GM12891 (cell line): Measurements from ENCODE around the gene PLBD2.

ENCODE experiments used
- PAX5 ChIP-seq: IDR thresholded peaks from 2 replicates; pipeline ENCODE4 v1.6.1; 2011; ENCODE audit warnings: low read length, moderate library complexity, mild to moderate bottlenecking; ENCODE audit not compliant: insufficient read depth, severe bottlenecking
- POLR2A ChIP-seq: IDR thresholded peaks from 2 replicates; pipeline ENCODE4 v1.6.1; 2011; ENCODE audit warnings: low read depth, low read length, control low read depth
- POLR2AphosphoS5 ChIP-seq: IDR thresholded peaks from 2 replicates; pipeline ENCODE4 v1.6.1; 2011; ENCODE audit warnings: low read depth, low read length, control low read depth
- SPI1 ChIP-seq: IDR thresholded peaks from 2 replicates; pipeline ENCODE4 v1.6.1; 2011; ENCODE audit warnings: low read depth, low read length, control low read depth
- TAF1 ChIP-seq: IDR thresholded peaks from 2 replicates; pipeline ENCODE4 v1.6.1; 2011; ENCODE audit warnings: low read depth, low read length, control low read depth

DNA sequence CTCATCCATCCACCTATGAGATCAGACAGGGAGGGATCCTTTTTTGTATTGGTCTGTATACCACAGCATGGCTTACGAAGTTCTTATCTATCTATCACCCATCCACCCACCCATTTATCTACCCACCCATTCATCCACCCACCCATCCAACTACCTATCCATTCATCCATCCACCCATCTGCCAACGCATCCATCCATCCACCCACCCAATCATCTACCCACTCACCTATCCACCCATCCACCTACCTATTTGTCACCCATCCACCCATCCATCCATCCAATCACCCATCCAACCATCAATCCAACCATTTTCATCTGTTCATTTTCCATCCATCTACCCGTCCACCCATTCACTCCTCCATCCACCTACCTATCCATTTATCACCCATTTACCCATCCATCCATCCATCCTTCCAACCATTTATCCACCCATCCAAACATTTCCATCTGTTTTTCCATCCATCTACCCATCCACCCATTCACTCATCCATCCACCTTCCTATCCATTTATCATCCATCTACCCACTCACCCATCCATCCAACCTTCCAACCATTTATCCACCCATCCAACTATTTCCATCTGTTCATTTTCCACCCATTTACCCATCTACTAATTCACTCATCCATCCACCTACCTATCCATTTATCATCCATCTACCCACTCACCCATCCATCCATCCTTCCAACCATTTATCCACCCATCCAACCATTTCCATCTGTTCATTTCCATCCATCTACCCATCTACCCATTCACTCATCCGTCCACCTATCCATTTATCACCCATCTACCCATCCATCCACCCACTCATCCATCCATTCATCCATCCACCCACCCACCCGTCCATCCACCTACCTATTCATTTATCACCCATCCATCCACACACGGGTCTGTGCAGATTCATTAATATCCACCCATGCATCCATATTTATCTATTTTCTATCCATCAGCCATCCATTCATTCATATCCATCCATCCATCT lies 32.0 kb downstream of the PLBD2 start:
- no peak for TF ChIP-seq POLR2AphosphoS5
- TF ChIP-seq POLR2A = no peak
- no peak for TF ChIP-seq TAF1
- no peak for TF ChIP-seq SPI1
- TF ChIP-seq PAX5 = no peak
